Measurements from ENCODE around the gene ATP11B.

DNA sequence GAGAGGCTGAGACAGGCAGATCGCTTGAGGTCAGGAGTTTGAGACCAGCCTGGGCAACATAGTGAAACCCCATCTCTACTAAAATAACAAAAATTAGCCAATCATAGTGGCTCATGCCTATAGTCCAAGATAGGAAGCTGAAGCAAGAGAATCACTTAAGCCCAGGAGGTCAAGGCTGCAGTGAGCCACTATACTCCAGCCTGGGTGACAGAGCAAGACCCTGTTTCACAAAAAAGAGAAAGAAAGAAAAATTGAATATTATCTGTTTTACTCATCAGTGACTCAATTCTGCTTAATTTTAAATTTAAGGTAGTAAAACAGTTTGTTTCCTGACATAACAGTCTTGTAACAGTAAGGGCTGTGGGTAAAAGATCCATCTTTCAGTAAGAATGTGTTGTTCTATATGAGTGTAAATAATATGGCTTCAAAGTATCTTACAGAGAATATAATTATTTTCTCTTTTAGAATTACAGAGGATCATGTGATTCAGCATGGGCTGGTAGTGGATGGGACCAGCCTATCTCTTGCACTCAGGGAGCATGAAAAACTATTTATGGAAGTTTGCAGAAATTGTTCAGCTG is 85.8 kb downstream of the ATP11B start:
- TF ChIP-seq, protein P1, sequence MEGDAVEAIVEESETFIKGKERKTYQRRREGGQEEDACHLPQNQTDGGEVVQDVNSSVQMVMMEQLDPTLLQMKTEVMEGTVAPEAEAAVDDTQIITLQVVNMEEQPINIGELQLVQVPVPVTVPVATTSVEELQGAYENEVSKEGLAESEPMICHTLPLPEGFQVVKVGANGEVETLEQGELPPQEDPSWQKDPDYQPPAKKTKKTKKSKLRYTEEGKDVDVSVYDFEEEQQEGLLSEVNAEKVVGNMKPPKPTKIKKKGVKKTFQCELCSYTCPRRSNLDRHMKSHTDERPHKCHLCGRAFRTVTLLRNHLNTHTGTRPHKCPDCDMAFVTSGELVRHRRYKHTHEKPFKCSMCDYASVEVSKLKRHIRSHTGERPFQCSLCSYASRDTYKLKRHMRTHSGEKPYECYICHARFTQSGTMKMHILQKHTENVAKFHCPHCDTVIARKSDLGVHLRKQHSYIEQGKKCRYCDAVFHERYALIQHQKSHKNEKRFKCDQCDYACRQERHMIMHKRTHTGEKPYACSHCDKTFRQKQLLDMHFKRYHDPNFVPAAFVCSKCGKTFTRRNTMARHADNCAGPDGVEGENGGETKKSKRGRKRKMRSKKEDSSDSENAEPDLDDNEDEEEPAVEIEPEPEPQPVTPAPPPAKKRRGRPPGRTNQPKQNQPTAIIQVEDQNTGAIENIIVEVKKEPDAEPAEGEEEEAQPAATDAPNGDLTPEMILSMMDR (conservative IDR thresholded peaks at IDR 0.05; ENCODE audit: low read depth, low read length): no peak
- TF ChIP-seq EZH2 (IDR thresholded peaks at IDR 0.05; ENCODE audit: borderline replicate concordance, low read depth, low read length, poor library complexity, severe bottlenecking): no peak

Data from A673 (cell line).